ENCODE results near the gene TMEM184A.
"Not testable (repeated sequence)": the region's sequence is repeated elsewhere in the genome, so short reads cannot be mapped to it uniquely, and the experiment has no call there.

Gene TMEM184A

DNA sequence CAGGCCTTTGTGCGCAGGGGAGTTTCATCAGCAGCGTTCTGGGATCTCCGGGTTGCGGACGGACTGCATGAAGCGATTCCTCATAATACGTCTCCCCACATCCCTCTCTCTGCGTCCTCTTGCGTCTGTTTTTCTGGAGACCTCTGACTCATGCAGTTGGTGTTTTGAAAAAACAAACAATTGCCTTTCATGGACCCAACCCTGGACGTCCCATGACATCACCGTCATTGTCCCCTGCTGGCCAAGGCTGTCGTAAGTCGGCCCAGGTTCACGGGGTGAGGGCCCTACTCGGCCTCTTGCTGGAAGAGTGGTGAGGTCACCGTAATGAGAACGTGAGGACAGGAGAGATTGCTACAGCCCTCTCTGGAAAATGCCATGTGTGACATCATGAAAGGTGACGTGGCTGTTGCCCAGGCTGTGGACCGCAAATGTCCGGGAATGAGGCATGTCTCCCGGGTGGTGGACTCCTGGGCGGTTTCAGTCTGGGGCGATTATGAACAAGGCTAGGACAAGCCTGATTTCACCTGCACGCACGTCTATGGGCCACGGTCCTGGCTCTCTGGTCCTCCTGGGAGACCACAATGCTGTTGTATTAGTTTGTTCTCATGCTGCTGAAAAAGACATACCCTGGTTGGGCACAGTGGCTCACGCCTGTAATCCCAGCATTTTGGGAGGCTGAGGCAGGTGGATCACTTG is 35.3 kb downstream of the TMEM184A start:
- DNase-seq = no peak

DNA sequence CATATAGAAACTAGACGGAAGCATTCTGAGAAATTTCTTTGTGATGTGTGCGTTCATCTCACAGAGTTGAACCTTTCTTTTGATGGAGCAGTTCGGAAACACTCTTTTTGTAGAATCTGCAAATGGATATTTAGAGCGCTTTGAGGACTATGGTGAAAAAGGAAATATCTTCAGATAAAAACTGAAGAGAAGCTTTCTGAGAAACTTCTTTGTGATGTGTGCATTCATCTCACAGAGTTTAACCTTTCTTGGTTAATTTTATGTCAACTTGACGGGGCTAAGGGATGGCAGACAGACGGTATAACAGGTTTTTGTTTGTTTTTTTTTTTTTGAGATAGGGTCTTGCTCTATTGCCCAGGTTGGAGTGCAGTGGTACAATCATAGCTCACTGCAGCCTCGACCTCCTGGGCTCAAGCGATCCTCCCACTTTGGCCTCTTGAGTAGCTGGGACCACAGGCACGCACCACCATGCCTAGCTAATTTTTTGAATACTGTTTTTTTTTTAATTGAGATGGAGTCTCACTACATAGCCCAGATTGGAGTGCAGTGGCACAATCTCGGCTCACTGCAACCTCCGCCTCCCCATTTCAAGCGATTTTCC is 36.6 kb downstream of the TMEM184A start:
- DNase-seq = not testable (repeated sequence)

DNA sequence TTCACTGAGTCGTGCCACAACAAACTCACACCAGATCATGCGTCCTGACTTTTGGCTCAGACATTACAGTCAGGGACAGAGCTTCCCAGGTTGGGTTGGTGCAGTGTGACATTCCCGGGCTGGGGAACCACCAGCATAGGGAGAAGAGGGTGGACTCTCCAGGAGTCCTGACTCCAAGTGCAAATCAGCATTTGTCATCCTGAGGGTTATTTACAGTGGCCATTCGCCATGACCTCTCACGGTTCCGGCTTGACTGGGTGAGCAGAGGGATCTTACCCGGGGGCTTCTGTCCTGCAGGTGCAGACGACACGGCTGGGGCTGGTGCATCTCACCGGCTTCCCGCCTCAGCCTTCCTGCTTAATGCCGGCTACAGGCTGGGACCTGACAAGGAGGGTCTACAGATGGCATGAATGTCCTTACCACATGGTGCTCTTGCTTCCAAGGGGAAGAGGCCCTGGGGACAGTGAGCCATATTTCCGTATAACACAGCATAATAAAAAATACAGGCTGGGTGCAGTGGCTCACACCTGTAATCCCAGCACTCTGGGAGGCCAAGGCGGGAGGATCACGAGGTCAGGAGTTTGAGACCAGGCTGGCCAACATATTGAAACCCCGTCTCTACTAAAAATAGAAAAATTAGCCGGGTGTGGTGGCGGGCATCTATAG is 39.3 kb downstream of the TMEM184A start:
- DNase-seq = no peak

DNA sequence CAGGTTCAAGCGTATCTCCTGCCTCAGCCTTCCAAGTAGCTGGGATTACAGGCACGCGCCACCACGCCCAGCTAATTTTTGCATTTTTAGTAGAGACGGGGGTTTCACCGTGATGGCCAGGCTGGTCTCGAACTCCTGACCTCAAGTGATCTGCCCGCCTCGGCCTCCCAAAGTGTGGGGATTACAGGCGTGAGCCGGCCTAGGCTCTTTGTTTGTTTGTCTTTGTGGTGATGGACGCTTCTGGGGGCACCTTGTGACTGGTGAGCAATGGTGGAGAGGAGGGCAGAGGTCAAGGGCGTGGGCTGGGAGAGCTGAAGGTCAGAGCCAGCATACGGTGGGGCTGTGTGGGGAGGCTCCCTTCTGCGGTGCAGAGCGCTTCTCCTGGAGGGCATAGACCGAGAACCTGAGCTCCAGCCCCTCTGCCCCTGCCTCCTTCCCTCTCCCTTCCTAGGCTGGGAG is 40.5 kb downstream of the TMEM184A start:
- DNase-seq = not testable (repeated sequence)

DNA sequence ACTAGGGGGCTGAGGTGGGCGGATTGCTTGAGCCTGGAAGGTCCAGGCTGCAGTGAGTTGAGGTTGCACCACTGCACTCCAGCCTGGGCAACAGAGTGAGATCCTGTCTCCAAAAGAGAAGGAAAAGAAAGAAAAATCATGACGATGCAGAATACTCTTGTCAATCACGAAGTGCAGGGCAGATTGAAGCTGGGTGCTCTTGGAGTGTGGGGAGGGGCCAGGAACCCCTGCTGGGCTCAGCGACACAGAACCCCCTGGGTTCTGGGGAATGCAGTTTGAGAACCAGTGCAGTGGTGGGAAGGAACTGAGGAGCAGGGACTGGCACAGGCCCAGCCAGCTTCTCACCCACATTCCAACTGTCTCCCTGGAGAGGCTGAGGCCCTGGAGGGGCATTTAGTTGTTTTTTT is 41.0 kb downstream of the TMEM184A start:
- no peak for DNase-seq

DNA sequence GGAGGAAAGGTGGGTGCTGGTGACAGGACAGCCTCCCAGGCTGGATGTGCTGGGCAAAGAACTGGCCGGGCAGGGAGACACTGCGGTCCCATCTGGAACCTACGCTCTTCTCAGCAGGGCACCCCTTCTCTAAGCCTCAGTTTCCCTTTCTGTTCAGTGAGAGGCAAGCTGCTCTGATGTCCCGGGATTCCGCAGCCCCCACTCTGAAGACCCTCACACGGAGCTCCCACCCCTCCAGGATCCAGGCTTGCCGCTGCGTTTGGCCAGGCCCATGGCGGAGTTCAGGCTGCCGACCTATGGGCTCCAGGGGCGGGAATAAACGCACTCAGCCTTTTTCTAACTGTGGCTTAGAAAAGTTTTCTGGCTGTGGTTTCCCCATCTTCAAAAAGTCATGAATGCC is 41.6 kb downstream of the TMEM184A start:
- no peak for DNase-seq

DNA sequence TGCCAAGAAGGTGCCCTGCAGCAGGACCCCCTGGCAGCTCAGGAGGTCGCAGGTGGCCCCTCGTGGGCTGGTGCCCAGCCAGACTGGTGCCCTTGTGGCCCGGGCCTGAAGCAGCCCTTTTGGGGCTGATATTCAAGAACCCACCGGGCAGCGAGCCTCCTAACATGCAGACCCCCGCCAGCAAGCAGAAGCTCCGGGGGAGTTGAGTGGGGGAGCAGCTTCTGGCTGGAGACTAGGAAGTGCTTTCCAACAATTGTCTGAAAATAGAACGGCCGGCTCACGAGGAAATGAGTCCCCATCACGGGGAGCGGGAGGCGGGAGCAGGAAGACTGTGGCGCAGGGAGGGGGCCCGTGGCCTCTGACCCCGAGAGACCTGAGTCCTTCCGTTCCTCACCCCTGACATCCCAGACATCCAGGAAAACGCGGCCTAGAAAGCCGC is 42.3 kb downstream of the TMEM184A start:
- DNase-seq = no peak

DNA sequence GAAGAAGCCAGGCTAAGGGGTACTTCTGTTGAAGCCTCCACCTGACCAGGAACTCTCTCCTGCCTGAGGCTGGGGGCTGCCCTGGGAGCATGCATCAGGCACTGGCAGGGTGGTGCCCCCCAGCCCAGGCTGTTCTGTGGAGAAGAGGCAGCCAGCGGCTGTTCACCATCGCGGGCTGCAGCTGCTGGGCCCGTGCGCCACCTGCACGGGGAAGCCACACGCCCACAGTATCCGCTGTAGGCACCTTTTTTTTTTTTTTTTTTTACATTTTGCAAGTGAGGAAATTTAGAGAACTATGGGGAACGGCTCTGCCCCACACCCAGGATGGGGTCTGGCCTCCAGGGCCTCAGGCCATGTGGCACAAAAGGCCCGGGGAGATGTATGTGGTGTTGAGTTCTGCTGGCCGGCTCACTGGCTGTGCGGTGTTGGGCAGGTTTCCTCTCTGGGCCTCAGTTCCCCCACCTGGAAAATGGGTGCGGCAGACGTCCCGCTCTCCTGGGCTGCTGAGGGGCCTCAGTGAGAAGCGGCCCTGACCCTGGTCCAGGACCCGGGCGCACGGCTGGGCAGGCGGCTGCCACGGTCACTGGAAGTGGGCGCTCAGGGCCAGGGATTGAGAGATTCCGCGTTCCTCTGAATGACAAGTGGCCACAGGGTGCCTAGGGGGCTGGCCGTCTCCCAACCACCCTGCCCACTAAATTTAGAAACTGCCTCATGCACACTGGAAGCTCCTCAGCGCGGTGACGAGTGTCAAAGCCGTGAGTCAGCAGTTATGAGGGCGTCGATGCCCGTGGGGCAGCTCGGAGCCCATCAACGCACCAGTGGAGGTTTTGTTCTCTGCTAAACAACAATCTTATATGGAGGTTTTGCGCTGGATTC is 43.0 kb downstream of the TMEM184A start:
- peak; percentile 68 for DNase-seq

DNA sequence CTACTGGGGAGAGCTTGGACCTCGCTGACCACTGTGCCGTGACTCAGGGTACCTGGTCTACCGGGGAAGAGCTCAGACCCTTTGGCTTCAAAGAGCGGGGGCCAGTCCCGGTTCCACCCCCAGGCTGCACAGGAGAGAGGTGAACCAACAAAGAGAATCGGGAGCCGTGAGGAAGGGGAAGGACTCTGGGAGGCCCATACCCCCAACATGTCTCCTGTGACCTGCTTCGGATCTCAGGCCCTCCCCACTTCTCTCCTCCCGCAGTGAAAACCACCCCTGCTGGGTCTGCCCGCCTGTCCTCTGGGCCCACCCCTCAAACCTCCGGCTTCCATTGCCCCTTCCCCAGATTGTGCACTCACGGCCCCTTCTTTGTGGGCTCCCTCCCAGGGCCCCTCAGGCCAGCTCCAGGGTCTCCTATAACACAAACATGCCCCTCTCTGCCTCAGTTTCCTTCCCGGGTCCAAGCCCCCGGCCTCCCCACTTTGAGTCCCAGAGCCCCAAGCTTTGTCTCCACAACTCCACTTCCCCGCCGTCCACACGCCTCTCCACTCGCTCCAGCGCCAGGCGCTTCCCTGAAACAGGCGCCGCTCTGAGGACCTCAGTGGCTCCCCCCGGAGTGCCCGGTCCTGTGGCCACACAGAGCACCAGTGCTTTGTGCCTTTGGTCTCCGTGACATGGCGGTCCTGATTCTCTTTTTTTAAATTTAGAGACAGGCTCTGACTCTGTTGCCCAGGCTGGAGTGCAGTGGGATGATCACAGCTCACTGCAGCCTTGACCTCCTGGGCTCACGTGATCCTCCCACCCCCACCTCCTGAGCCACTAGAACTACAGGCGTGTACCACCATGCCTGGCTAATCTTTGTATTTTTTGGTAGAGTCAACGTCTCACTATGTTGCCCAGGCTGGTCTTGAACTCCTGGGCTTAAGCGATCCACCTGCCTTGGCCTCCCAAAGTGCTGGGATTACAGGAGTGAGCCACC is 44.3 kb downstream of the TMEM184A start:
- DNase-seq = no peak

DNA sequence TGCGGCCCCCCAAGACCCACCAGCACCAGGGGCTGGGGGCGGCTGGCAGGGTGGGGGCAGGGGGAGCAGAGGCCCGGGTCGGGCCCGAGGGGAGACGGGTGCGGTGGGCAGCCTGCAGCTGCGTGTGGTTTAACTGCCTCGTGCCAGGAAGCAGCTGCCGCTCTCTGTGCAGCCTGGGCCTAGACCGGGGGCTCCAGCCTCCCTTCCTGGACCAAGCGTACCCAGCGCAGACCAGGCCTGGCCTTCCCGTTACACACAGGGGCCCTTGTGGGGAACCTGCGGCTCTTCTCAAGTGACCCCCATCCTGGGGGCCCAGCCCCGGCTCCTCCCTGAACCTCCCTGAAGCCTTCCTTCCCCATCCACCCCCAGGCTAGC is 45.2 kb downstream of the TMEM184A start:
- DNase-seq = no peak

DNA sequence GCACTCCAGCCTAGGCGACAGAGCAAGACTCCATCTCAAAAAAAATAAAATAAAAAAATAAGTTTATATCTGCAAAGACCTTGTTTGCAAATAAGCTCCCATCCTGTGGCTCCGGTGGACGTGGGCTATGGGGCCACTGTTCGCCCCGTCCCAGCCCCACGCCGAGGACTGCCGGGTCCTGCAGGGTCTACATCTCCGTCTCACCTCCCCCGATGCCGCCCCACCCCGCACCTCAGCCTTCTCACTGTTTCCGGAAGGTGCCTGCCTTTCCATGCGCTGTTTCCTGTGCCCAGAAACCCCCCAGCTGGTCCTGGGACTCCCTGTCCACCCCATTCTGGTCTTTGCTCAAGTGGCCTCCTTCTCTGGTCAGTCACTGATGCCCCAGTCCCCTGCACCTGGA is 46.8 kb downstream of the TMEM184A start:
- no peak for DNase-seq

DNA sequence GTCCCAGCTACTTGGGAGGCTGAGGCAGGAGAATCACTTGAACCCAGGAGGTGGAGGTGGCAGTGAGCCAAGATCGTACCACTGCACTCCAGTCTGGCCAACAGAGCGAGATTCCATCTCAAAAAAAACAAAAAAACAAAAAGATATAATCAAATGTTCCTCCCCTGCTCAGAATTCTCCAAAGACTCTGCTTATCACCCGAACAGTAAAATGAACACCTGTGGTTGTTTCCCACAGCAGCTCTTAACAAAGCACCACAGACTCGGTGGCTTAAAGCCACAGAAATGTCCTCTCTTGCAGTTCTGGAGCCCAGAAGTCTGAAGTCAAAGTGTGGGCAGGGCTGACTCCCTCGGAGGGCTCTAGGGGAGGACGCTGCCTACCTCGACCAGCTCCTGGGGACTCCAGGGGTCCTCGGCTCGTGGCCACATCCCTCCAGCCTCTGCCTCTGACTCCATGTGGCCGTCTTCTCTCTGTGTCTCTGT is 47.7 kb downstream of the TMEM184A start:
- DNase-seq = no peak

DNA sequence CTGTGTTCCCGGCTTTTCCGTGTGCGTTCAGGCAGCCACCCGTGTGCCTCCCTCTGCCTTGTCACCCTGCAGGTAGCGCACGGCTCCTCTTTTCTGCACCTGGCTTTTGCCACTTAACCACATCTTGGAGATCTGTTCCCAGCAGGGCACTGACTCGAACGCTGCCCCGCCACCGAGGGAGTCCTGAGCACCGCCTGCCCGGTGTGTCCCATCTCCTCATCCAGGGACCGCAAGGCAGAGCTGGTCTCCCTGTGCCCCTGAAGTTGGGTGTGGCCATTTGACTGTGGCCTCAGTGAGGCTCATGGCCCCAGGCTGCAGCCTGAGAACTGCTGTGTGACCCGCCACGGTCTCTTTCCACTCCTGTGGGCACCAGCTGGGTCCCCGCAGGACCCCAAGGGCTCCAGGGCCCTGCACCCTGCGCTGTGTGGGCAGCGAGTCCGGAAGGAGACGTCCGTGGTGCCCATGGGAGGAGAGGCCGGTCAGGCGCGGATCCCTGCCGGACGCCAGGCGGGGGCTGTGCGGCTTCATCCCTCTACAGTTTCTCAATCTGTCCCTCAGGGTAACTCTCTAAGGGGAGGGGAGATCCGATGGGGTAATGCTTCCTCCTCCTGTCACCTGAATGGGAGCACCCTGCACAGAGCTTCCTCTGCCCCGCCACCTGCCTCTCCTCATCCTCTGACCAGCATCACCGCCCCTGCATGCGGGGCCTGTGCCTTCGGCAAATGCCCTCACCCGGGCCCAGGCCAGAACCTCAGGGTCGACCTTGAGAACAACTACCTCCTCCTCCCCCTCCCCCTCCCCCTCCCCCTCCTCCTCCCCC is 50.1 kb downstream of the TMEM184A start:
- DNase-seq = no peak

DNA sequence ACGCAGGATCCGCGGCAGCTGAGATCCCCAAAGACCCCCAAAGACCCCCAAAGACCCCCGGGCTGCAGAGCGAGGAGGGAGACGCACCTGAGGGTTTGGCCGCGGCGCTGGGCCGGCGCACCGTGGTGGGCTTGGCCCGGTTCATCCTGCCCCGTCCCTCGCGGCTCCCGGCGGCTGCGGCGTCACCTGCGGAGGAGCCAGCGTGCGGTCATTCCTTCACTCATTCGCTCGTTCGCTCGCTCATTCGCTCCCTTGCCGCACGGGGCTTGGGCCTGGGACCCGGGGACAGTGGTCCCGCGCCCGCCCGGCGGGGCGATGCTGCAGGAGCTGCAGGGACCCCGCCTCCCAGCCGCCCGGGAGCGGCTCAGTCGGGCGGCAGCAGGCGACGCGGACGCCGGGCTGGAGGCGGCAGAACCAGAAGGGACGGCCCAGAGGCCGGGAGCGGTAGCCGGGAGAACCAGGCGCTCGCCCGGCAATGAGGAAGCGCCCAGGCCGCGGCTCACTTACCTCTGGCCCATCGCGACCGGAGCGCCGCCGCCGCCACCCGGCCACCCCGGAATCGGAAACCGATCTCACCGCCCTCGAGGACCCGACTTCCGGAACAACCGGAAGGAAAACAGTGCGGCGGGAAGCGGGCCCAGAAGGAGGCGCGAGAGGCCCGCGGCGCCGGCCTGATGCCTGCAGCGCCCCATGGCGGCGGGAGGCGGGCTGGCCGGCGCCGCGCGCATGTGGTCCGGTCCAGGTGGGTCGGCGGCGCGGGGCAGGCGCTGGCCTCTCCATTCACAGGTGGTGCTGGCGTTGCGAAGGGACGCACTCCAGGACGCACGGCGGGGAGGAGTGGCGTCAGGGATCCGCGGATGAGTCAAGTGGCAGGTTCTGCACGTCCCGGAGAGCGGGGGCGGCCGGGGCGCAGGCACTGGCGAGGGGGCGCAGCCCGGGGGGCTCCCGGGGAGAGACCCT is 51.9 kb downstream of the TMEM184A start, which contains the start of gene INTS1:
INTS1 (minus strand) TSS at position 574 of the 960 bp plus-strand sequence; CDS start at position 145, 429 bp downstream.
- peak; percentile 87 for DNase-seq

DNA sequence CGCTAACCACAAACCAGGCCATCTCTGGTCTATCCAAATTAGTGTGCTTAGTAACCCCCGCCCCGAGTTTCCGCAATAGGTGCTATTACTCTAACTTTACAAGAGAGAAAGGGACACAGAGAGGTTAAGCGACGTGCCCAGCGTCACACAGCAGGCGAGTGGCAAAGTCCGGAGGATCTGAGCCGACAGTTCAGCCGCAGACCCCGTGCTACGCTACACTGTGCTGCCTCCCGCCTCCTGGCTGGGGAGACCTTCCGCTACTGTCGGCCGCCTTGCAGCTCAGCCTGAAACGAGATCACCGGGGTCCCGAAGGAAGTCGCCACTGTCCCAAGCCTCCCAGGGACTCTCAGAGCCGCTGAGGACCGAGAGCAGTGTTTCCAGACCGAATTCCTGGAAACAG is 52.6 kb downstream of the TMEM184A start:
- DNase-seq = no peak

DNA sequence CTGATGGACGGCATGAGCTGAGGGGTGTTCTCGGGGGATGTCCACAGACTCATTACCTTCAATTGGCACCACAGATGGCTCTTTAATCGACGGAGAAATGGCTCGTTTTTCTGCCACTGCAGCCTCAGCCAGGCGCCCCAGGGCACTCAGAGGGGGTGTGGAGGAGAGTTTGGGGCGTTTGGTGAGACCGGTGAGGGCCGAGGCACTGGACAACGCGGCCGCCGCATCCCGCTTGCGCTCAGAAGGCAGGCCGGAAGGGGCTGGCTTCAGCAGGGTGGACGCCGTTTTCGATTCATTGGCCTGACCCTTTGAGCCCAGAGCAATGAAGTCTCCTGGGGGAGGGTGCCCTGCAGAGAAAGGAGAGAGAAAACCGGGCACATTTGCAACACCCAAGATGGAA is 53.2 kb downstream of the TMEM184A start:
- no peak for DNase-seq

DNA sequence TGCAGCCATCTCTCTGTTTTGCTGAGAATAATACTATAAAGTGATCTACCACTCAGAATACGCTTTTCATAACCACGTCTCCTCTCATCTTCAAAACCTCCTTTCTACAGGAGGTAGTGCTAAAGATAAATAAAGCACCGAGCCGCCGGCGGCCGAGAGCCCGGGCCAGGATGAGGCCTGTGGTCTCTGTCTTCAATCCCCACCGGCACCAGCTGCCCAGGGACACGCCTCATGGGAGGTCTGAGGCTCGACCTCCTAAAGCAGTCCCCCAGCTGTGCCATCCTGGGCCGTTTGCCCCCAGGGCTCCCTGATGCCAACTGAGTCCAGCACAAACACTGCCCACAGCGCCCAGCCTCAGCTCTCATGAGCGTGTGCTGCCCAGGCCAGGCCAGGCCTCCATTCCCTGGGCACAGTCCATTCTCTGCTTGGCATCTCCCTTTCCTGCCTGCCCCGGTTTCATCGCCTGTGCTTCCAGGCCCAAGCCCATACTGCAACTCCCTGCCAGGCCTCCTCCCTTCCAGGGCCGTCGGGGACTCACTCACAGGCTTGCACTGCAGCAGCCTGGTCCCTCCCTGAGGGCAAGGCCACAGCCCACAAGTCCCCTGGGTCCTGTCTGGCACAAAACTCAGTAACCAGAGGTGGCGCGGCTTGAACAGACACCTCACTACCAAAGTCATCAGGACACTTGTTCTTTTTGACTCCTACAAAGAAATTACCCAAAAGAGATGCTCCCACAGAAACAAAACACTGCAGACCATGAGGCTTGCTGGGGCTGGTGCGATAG is 54.3 kb downstream of the TMEM184A start:
- no peak for DNase-seq

DNA sequence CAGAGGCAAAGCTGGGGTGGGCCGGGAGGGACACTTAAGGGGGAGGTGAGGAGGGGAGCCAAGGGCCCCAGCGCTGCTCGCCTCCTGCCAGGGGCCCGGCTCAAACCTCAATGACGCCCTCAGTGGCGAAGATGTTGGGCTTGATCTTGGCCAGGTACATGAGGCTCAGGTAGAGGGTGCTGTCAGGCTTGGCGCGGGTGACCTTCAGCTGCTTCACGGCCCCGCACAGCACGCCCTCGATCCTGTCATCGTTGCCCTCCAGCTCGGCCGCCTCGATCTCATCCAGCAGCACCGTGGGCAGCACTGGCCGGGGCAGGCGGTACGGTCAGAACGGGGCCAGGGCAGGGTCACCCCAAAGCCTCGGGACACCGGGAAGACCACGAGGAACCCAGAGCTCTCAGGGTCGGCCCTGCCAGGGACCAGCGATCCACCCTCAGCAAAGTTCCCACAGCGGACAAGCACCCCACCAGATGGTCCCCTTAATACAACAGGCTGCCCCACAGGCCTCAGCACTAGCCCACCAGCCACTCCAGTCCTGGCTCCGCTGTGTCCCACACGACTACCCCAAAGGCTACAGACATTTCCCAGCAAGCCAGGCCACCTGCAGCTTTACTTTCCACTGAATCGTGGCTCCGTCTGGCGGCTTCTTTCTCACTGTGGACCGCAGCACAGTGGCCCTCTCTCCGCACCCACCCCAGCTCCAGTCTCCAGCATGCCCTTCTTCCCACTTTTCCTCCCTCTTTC is 55.8 kb downstream of the TMEM184A start:
- DNase-seq = no peak

Data from CD4-positive, alpha-beta T cell treated with Interferon gamma for 1 hour (primary cell).